T-helper 17 cell (primary cell): ENCODE measurements around the gene PRPS1. TPM values are rescaled to one million over a fixed set of nuclear protein-coding genes. Genes with fewer than 3 reads are reported as not detected.
"Not testable (repeated sequence)": the region's sequence is repeated elsewhere in the genome, so short reads cannot be mapped to it uniquely, and the experiment has no call there.

Experiments
- ATAC-seq: fragments of 150-1000 bp; cut with Tn5 transposase; 2 replicates; pipeline ENCODE4 v1.10.0; 2021; ENCODE audit warnings: mild to moderate bottlenecking, moderate library complexity
- DNase-seq, 3 donors: peaks; one replicate each; pipeline versions ENCODE4 v3.0.0 to v3.0.0-alpha.2; 2020 to 2021
- H3K9me3 ChIP-seq: one replicate; pipeline ENCODE4 v1.7.0; 2013; ENCODE audit warnings: low read length, mild to moderate bottlenecking; ENCODE audit not compliant: control insufficient read depth, poor library complexity, severe bottlenecking
- H3K27ac Mint-ChIP-seq: one replicate; pipeline ENCODE4 v1.8.0; 2022; ENCODE audit warnings: mild to moderate bottlenecking, moderate library complexity, mixed read lengths
- H3K27me3 Mint-ChIP-seq: one replicate; pipeline ENCODE4 v1.8.0; 2022; ENCODE audit warnings: mixed read lengths
- H3K36me3 Mint-ChIP-seq: one replicate; pipeline ENCODE4 v1.8.0; 2022; ENCODE audit warnings: low read depth, mixed read lengths
- H3K4me1 Mint-ChIP-seq: one replicate; pipeline ENCODE4 v1.8.0; 2022; ENCODE audit warnings: mild to moderate bottlenecking, mixed read lengths
- H3K4me3 Mint-ChIP-seq: one replicate; pipeline ENCODE4 v1.8.0; 2022; ENCODE audit warnings: mild to moderate bottlenecking, moderate library complexity, mixed read lengths
- total RNA-seq, 4 donors: library from RNA in 2 of 4; stranded (reverse) in 2 of 4; gene quantifications; one replicate each; pipeline ENCODE4 v1.2.3 and lab custom pipeline; 2022 to 2026

The PRPS1 gene
- total RNA-seq, 2 donors from 2014 or later: 68.9 to 69.1 TPM

DNA sequence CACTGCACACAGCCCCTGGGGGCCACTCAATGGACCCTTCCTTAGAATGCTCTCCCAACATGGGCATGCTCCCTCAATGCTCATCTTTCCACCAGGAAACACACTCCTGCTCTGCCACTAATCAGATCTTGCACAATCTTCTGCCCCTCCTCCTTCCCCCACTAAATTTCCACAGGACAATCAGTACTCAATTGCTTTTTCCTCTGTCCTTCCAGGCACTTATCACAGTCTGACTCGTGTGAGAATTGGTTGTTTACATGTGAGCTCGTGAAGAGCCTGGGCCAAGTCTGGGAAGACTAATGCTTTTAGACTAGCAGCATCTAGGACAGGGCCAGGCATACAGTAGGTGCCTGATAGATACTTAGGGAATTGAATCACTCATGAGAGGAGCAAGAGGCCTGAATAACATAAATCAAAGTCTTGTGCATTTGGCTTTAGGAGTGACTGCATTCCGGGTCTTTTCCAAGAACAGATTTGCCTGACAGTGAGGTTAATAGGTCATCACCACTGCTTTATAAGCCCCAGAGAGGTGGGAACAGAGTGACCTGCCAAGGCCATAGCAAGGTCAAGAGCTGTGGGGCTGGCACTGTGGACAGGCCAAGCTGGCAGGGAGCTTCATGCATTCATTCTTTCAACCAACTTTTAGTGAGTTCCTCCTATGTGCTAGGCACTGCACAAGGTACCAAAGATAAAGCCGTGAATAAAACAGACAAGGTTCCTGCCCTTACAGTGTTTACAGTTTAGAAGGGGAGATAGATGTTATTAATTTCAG, 55.0 kb downstream of the PRPS1 start:
- no peak overlapping the region for H3K4me3 Mint-ChIP-seq
- ATAC-seq (no peak), DNase-seq (no peak)
- H3K4me1 Mint-ChIP-seq: peaks cover 37% of the 10 kb centered on the region
- no peaks in the 10 kb centered on the region for H3K9me3 ChIP-seq
- H3K36me3 Mint-ChIP-seq: peaks cover 2% of the 10 kb centered on the region
- no peaks in the 10 kb centered on the region for H3K27me3 Mint-ChIP-seq
- H3K27ac Mint-ChIP-seq: peak overlapping the region; percentile 72

DNA sequence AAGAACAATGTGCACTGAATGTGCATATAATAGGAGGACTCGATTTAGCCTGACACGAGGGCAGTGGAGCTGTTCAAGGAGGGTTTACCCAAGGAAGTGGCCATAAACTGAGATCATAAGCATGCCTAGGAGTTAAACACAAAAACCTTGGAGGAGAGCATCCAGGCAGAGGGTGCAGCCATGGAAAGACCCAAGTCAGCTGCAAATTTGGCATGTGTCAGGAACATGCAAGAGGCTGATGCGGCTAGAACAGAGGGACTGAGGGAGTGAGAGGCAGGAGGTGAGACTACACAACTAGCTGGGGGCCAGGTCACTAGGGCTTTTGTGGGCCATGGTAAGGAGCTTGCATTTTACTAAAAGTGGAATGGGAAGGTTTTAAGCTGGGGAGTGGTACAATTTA, 55.6 kb downstream of the PRPS1 start:
- Mint-ChIP-seq H3K4me1 (peaks cover 37% of the 10 kb centered on the region), H3K4me3 (peak overlapping the region; percentile 5), H3K36me3 (peaks cover 2% of the 10 kb centered on the region), H3K27ac (peak overlapping the region; percentile 72), H3K27me3 (no peaks in the 10 kb centered on the region)
- no peaks in the 10 kb centered on the region for H3K9me3 ChIP-seq
- ATAC-seq (no peak), DNase-seq (no peak)

DNA sequence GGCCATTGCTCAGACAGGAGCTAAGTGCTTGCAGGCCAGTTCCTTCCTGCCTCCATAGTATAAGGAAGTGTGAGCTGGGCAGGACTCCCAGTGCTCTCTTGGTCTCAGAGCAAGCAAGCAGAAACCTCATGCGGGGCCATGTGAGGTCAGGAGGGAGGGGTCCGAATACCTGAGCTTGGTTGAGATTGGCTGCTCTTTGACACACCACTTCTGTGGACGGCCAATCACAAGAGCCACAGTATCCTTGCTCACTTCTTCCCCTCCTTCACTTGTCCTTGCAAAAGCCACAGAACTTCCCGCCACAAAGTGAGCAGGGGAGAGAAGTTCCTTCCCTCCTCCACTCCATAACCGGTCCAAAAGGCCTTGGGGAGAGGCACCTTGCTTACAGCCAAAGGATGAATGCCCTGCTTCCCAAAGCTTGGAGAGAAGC, 56.7 kb downstream of the PRPS1 start:
- DNase-seq (no peak), ATAC-seq (peak; percentile 53)
- no peaks in the 10 kb centered on the region for H3K27me3 Mint-ChIP-seq
- peaks cover 2% of the 10 kb centered on the region for H3K36me3 Mint-ChIP-seq
- H3K27ac Mint-ChIP-seq: peak overlapping the region; percentile 72
- no peaks in the 10 kb centered on the region for H3K9me3 ChIP-seq
- H3K4me3 Mint-ChIP-seq: no peak overlapping the region
- H3K4me1 Mint-ChIP-seq: peaks cover 33% of the 10 kb centered on the region

DNA sequence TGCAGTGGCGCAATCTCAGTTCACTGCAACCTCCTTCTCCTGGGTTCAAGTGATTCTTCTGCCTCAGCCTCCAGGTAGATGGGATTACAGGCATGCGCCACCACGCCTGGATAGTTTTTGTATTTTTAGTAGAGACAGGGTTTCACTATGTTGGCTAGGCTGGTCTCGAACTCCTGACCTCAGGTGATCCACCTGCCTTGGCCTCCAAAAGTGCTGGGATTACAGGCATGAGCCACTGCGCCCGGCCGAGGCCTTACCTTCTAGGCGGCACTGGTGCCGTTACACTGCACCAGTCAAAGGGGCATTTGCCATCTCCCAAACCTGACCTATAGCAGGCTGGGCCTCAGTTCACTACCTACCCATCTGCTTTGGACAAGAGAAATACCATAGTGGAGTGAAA, 57.3 kb downstream of the PRPS1 start:
- ATAC-seq, H3K4me3 Mint-ChIP-seq, H3K36me3 Mint-ChIP-seq, DNase-seq, H3K9me3 ChIP-seq, H3K27me3 Mint-ChIP-seq: not testable (repeated sequence)
- Mint-ChIP-seq H3K27ac (peak overlapping the region; percentile 84), H3K4me1 (peaks cover 27% of the 10 kb centered on the region)

DNA sequence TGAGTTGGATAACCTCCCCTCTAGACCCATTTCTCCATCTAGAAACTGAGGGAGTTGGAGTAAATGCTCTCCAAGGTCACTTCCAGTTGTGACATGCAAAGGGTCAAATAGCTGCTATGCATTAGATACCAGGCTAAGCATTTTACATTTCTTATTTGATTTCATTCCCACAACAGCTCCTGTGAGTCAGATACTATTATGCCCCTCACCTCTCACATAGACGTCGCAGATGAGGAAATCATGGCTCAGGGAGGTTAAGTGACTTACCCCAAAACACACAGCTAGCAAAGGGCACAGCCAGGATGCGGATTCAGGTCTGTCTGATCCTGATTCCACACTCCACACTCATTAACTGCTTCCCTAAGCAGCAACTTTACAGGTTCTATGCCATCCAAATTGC, 57.7 kb downstream of the PRPS1 start:
- Mint-ChIP-seq H3K27ac (peak overlapping the region; percentile 84), H3K4me3 (no peak overlapping the region), H3K27me3 (no peaks in the 10 kb centered on the region), H3K4me1 (peaks cover 23% of the 10 kb centered on the region), H3K36me3 (no peaks in the 10 kb centered on the region)
- ATAC-seq (no peak), DNase-seq (no peak)
- no peaks in the 10 kb centered on the region for H3K9me3 ChIP-seq

DNA sequence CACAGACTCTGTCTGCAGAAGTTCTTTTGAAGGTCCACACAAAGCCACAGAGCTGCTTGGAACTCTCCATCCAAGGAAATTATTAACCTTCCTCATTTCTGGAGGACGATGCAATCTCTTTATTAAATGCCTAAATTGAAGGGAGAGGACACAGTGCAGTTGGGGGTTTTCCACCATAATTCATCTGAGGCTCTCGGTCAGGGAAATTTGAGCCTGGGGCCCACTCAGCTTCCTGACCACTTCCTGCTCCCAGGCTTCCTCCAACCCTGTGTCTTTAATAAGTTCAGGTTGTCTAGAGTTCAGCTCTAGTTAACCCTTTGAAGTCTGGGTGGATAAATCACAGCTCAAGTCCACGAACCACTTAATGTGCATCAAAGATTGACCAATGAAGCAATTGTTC, 58.5 kb downstream of the PRPS1 start:
- peaks cover 23% of the 10 kb centered on the region for H3K4me1 Mint-ChIP-seq

DNA sequence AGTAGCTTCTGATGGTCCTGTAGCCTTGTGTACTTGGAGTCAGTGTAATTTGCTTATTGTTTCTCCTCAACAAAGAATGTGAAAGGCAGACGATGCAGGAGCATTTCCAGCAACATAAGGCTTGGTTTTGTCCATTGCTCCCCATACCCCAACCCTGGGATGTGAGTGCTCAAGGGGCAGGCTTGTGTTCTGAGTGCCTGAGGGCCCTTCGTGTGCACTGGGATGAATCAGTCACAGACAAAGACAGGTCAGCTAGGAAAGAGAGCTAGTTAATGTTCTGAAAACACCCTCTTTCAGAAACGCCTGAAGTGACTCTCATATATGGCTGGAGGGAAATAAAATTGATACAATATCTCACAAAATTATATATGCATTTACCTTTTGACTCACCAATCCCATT, 59.1 kb downstream of the PRPS1 start:
- no peaks in the 10 kb centered on the region for H3K27me3 Mint-ChIP-seq

More for the DNA sequence above, 58.5 kb downstream of the PRPS1 start:
- H3K4me3 Mint-ChIP-seq: no peak overlapping the region
- no peaks in the 10 kb centered on the region for H3K36me3 Mint-ChIP-seq
- H3K9me3 ChIP-seq: no peaks in the 10 kb centered on the region
- no peaks in the 10 kb centered on the region for H3K27me3 Mint-ChIP-seq
- ATAC-seq (no peak), DNase-seq (no peak)
- no peak overlapping the region for H3K27ac Mint-ChIP-seq

DNA sequence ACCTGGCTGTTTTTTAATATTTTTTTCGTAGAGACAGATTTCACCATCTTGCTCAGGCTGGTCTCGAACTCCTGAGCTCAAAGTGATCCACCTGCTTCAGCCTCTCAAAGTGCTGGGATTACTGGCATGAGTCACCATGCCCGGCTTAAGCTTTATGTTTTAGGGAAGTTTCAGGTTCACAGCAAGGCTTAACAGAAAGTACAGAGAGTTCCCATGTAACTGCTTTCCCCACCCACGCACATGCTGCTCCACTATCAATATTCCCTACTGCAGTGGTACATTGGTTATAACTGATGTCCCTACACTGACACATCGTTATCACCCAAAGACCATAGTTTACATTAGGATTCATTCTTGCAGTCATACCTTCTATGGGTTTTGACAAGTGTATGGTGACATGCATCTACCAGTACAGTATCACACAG, 62.7 kb downstream of the PRPS1 start:
- DNase-seq: no peak
- no peak for ATAC-seq

More for the DNA sequence above, 59.1 kb downstream of the PRPS1 start:
- no peak overlapping the region for H3K4me3 Mint-ChIP-seq
- H3K36me3 Mint-ChIP-seq: no peaks in the 10 kb centered on the region
- H3K9me3 ChIP-seq: no peaks in the 10 kb centered on the region
- peaks cover 20% of the 10 kb centered on the region for H3K4me1 Mint-ChIP-seq
- no peak overlapping the region for H3K27ac Mint-ChIP-seq
- ATAC-seq (no peak), DNase-seq (no peak)

DNA sequence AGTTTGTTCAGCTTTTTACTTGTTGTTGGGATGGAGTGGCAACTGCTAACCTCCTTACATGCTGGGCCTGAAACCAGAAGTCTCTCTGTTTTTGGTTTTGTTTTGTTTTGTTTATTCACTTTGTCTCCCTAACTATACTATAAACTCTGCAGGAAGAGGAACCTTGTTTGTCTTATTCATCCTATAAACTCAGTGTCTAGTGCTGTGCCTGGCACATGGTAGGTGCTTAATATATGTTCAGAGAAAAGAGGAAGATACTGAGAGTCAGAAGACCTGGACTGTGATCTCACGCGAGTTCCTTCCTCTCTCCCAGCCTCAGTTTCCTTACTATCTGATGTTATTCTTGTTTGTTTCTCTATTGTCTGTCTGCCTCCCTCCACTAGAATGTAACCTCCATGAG, 71.3 kb downstream of the PRPS1 start:
- DNase-seq: no peak
- no peak for ATAC-seq
- H3K27ac Mint-ChIP-seq: peak overlapping the region; percentile 60
- H3K27me3 Mint-ChIP-seq: no peaks in the 10 kb centered on the region
- H3K36me3 Mint-ChIP-seq: no peaks in the 10 kb centered on the region
- no peak overlapping the region for H3K4me3 Mint-ChIP-seq
- H3K9me3 ChIP-seq: no peaks in the 10 kb centered on the region
- peaks cover 16% of the 10 kb centered on the region for H3K4me1 Mint-ChIP-seq

More for the DNA sequence above, 62.7 kb downstream of the PRPS1 start:
- Mint-ChIP-seq H3K4me3 (no peak overlapping the region), H3K27me3 (no peaks in the 10 kb centered on the region), H3K4me1 (peaks cover 13% of the 10 kb centered on the region), H3K27ac (no peak overlapping the region), H3K36me3 (no peaks in the 10 kb centered on the region)
- no peaks in the 10 kb centered on the region for H3K9me3 ChIP-seq

DNA sequence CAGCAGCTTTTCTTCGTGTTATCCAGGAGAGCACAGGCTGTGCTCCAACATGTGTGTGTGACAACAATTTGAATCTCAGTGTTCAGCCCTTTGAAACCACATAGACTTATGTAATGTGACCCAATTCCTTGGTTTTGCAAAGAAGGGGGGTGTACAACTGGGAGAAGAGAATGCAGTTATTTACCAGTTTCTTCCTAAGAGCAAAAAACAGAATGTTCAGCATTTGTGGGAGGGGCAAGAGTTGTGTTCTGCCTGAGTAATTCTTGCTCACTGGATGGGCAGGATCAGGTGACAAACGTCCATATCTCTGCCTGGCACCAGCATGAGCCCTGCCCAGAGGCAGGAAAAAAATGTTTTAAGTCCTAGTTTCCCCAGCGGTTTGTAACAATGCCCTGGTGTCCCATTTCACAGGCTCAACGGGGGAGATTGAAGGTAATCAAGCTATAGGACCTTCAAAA, 72.0 kb downstream of the PRPS1 start:
- H3K36me3 Mint-ChIP-seq: no peaks in the 10 kb centered on the region
- no peaks in the 10 kb centered on the region for H3K27me3 Mint-ChIP-seq
- H3K4me1 Mint-ChIP-seq: peaks cover 16% of the 10 kb centered on the region
- H3K27ac Mint-ChIP-seq: peak overlapping the region; percentile 60
- ATAC-seq (peak; percentile 50), DNase-seq (no peak)
- H3K9me3 ChIP-seq: no peaks in the 10 kb centered on the region
- no peak overlapping the region for H3K4me3 Mint-ChIP-seq

Other genes starting within 250 kb of the PRPS1 start
- under 1 TPM in 1 of 2 donors, not detected in 1; 0.17 TPM for gene FRMPD3, start 178.9 kb upstream of the PRPS1 start, total RNA-seq
- 1,000 to 10,000 TPM; 1,559 to 2,031 TPM for gene TSC22D3, start 147.3 kb downstream of the PRPS1 start, total RNA-seq
- under 1 TPM in 1 of 2 donors, not detected in 1; 0.21 TPM for gene NCBP2L, start 149.2 kb downstream of the PRPS1 start, total RNA-seq
- gene MID2, start 197.4 kb downstream of the PRPS1 start, total RNA-seq: 10 to 100 TPM; 11.7 to 14.0 TPM